Breast epithelium (tissue), 3 donors: ENCODE results near the gene DNAJC5G.

Experiments
- POLR2A ChIP-seq: fragments of 450-650 bp; IDR thresholded peaks from one replicate; pipeline ENCODE4 v1.6.1; 2016; ENCODE audit warnings: antibody characterized with exemption, mild to moderate bottlenecking, moderate library complexity
- TF ChIP-seq, protein P1 (sequence below), 3 donors: fragments of 450-650 bp; IDR thresholded peaks; one replicate each; pipeline ENCODE4 v1.5.1; 2016 to 2017; ENCODE audit warnings: antibody characterized with exemption in 3 of 3, mild to moderate bottlenecking in 3 of 3, moderate library complexity in 3 of 3

DNA sequence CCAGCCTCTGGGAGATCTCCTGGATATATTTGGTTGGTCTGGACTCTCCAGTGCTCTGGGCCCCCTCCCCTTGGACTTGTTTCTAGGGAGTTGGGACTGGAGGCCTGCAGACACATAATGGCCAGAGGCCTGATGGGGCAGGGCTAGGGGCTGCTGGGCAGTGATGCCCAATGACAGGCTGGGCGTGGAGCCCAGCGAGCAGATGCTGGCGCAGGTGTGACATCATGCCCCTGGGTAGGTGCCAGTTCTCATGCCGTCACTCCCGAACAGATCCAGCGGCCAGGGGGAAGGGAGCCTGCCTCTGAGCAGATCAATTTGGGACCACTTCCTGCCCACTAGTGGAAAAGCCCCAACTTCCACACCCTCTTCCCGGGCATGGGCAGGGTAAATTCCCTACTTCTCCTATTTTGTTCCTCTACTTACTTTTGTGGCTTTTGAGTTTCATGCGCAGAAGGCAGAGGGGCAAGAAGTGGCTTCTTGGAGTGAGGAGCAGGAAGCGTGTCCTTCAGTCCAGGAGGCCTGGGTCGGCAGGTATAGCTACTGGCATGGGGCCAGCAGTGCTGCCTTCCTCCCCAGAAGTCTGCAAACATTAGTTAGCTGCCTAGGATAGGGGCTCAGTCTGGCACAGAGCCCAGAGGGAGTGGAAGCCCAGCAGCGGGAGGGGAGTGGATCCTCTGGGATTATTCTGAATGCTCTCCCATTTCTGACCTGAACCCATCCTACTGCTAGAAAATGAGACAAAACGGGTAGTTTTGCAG lies 41.6 kb downstream of the DNAJC5G start:
- TF ChIP-seq, protein P1, sequence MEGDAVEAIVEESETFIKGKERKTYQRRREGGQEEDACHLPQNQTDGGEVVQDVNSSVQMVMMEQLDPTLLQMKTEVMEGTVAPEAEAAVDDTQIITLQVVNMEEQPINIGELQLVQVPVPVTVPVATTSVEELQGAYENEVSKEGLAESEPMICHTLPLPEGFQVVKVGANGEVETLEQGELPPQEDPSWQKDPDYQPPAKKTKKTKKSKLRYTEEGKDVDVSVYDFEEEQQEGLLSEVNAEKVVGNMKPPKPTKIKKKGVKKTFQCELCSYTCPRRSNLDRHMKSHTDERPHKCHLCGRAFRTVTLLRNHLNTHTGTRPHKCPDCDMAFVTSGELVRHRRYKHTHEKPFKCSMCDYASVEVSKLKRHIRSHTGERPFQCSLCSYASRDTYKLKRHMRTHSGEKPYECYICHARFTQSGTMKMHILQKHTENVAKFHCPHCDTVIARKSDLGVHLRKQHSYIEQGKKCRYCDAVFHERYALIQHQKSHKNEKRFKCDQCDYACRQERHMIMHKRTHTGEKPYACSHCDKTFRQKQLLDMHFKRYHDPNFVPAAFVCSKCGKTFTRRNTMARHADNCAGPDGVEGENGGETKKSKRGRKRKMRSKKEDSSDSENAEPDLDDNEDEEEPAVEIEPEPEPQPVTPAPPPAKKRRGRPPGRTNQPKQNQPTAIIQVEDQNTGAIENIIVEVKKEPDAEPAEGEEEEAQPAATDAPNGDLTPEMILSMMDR (IDR thresholded peaks at IDR 0.05) = no peak
- no peak for TF ChIP-seq POLR2A
